Neuronal stem cell (in vitro differentiated cells): ENCODE data around the gene CHML.

Experiments
- DNase-seq: peaks from one replicate; pipeline ENCODE4 v3.0.0-alpha.2; 2013; ENCODE audit warnings: low spot score
- H2AFZ ChIP-seq: one replicate; pipeline ENCODE4 v1.6.1; 2013; ENCODE audit warnings: mild to moderate bottlenecking, low read length, inconsistent platforms
- H2AK5ac ChIP-seq: 2 replicates; pipeline ENCODE4 v1.6.1; 2013; ENCODE audit warnings: low read depth, mild to moderate bottlenecking, inconsistent platforms, low read length, moderate library complexity, mixed read lengths
- H2BK120ac ChIP-seq: 2 replicates; pipeline ENCODE4 v1.6.1; 2013; ENCODE audit warnings: low read depth, mild to moderate bottlenecking, inconsistent platforms, low read length, moderate library complexity, mixed read lengths
- H2BK12ac ChIP-seq: one replicate; pipeline ENCODE4 v1.6.1; 2013; ENCODE audit warnings: low read length, inconsistent platforms
- H2BK15ac ChIP-seq: 2 replicates; pipeline ENCODE4 v1.6.1; 2013; ENCODE audit warnings: mild to moderate bottlenecking, low read length, inconsistent platforms, mixed read lengths
- H2BK5ac ChIP-seq: one replicate; pipeline ENCODE4 v1.6.1; 2013; ENCODE audit warnings: inconsistent platforms, mild to moderate bottlenecking, low read length, moderate library complexity
- H3K14ac ChIP-seq: one replicate; pipeline ENCODE4 v1.6.1; 2013; ENCODE audit warnings: low read length, inconsistent platforms
- H3K18ac ChIP-seq: 2 replicates; pipeline ENCODE4 v1.6.1; 2013; ENCODE audit warnings: low read length, inconsistent platforms
- H3K23ac ChIP-seq: 2 replicates; pipeline ENCODE4 v1.6.1; 2013; ENCODE audit warnings: low read depth, mild to moderate bottlenecking, mixed read lengths, low read length, inconsistent platforms; ENCODE audit not compliant: poor library complexity
- H3K27ac ChIP-seq: replicated peaks from 3 replicates; pipeline ENCODE4 v1.5.1; 2013; ENCODE audit warnings: low read length, inconsistent platforms
- H3K27me3 ChIP-seq, 3 experiments: 2 replicates each; pipeline ENCODE4 v1.6.1; 2013; ENCODE audit warnings: low read length in 3 of 3, mild to moderate bottlenecking in 2 of 3, inconsistent platforms in 1 of 3, low read depth in 1 of 3, mixed read lengths in 1 of 3, moderate library complexity in 1 of 3; ENCODE audit not compliant: control insufficient read depth in 3 of 3, insufficient read depth in 3 of 3
- H3K36me3 ChIP-seq, 2 donors: replicated peaks in 1 of 2; 2 replicates each; pipeline ENCODE4 v1.6.1; 2013; ENCODE audit warnings: low read length in 2 of 2; ENCODE audit not compliant: control insufficient read depth in 2 of 2, insufficient read depth in 2 of 2
- H3K4ac ChIP-seq: 2 replicates; pipeline ENCODE4 v1.6.1; 2013; ENCODE audit warnings: inconsistent platforms, mild to moderate bottlenecking, low read length, moderate library complexity
- H3K4me1 ChIP-seq, 2 donors: 1 replicate in 1 of 2; 2 replicates in 1 of 2; pipeline ENCODE4 v1.6.1; 2013; ENCODE audit warnings: low read length in 2 of 2, low read depth in 1 of 2; ENCODE audit not compliant: control insufficient read depth in 2 of 2, insufficient read depth in 1 of 2
- H3K4me2 ChIP-seq: one replicate; pipeline ENCODE4 v1.6.1; 2013; ENCODE audit warnings: mild to moderate bottlenecking, low read length, inconsistent platforms; ENCODE audit not compliant: insufficient read depth, poor library complexity, severe bottlenecking
- H3K4me3 ChIP-seq, 2 donors: 2 replicates each; pipeline ENCODE4 v1.5.1; 2013; ENCODE audit warnings: low read length in 2 of 2, mild to moderate bottlenecking in 2 of 2, inconsistent platforms in 1 of 2, moderate library complexity in 1 of 2
- H3K79me1 ChIP-seq: one replicate; pipeline ENCODE4 v1.6.1; 2013; ENCODE audit warnings: low read depth, mild to moderate bottlenecking, inconsistent platforms, low read length, moderate library complexity
- H3K9ac ChIP-seq: one replicate; pipeline ENCODE4 v1.6.1; 2013; ENCODE audit warnings: mild to moderate bottlenecking, low read depth, low read length, inconsistent platforms; ENCODE audit not compliant: poor library complexity
- H3K9me3 ChIP-seq, 2 donors: replicated peaks in 1 of 2; 2 replicates each; pipeline versions ENCODE3 to v1.6.1; 2013; ENCODE audit warnings: low read length in 2 of 2, mild to moderate bottlenecking in 2 of 2, inconsistent platforms in 1 of 2, low read depth in 1 of 2, mixed read lengths in 1 of 2, moderate library complexity in 1 of 2; ENCODE audit not compliant: control insufficient read depth in 2 of 2, insufficient read depth in 1 of 2
- H4K8ac ChIP-seq: one replicate; pipeline ENCODE4 v1.6.1; 2013; ENCODE audit warnings: low read depth, mild to moderate bottlenecking, inconsistent platforms, low read length, moderate library complexity
- H4K91ac ChIP-seq: one replicate; pipeline ENCODE4 v1.6.1; 2013; ENCODE audit warnings: low read length, low read depth, mild to moderate bottlenecking, inconsistent platforms; ENCODE audit not compliant: poor library complexity
- WGBS, 2 donors: extraction: QIAGEN DNeasy Blood & Tissue Kit; methylation state at CpG; one replicate each; pipeline ENCODE4 v1.1.7; 2013; ENCODE audit warnings: missing lambda C conversion rate in 2 of 2, mixed read lengths in 1 of 2; ENCODE audit not compliant: insufficient read length in 2 of 2, insufficient replicate concordance in 1 of 2; ENCODE audit errors: extremely low coverage in 2 of 2; 5-methylcytosine and 5-hydroxymethylcytosine counted together

Gene CHML

DNA sequence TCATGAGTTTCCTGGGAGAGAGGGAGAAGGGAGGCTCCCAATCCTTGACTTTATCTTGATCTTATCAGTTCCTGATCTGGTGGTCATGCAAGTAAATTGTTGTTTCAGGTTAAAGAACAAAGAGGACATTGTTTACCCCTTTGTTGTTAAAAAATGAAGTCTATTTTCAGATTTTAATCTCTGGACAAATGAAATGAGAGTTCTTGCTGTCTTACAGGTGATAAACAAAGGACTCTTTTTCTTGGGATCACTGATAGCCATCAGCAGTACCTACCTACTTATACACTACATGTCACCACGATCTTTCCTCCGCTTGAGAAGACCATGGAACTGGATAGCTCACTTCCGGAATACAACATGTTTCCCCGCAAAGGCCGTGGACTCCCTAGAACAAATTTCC, 48.4 kb downstream of the CHML start:
- Histone ChIP-seq H3K14ac (no peak overlapping the region), H3K18ac (no peak overlapping the region), H3K4ac (no peak overlapping the region), H4K8ac (no peak overlapping the region), H3K79me1 (no peaks in the 10 kb centered on the region), H3K9me3 (no peaks in the 10 kb centered on the region), H3K9ac (no peak overlapping the region), H4K91ac (no peak overlapping the region), H2BK5ac (no peak overlapping the region), H2BK15ac (no peak overlapping the region), H2BK120ac (no peak overlapping the region), H3K27ac (no peak overlapping the region), H3K4me3 (no peak overlapping the region), H3K4me2 (no peak overlapping the region), H2AK5ac (no peak overlapping the region), H2BK12ac (no peak overlapping the region), H3K4me1 (no peaks in the 10 kb centered on the region), H3K27me3 (no peaks in the 10 kb centered on the region), H2AFZ (no peak overlapping the region), H3K23ac (no peak overlapping the region), H3K36me3 (peaks cover 3 to 19% of the 10 kb centered on the region in 2 donors)
- no peak for DNase-seq
- WGBS, 2 donors = no CpG with 5 or more reads among the region's 5 CpGs

DNA sequence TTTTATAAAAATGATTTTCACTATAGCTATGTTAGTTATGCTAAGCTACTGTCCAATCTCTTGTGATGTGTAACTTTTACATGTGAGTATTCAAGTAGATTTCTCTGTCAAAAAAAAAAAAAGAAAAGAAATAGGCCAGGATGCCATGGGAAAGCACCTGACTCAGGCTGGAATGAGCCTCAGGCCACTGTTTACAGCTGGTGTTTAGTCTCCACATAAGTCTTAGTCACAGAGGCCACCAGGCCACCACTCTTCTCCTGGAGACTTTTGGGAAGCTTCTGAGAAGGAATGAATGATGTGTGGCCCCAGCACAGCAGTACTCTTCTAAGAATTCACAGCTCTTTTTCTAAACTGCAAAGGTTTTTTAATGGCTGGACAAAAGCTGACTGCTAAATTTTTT, 48.9 kb downstream of the CHML start:
- Histone ChIP-seq H2BK5ac (no peak overlapping the region), H3K36me3 (peaks cover 3 to 18% of the 10 kb centered on the region in 2 donors), H3K4me1 (no peaks in the 10 kb centered on the region), H3K4me2 (no peak overlapping the region), H3K23ac (no peak overlapping the region), H3K27ac (no peak overlapping the region), H3K27me3 (no peaks in the 10 kb centered on the region), H2BK120ac (no peak overlapping the region), H3K4ac (no peak overlapping the region), H3K9ac (no peak overlapping the region), H2BK12ac (no peak overlapping the region), H3K4me3 (no peak overlapping the region), H3K9me3 (no peaks in the 10 kb centered on the region), H3K79me1 (no peaks in the 10 kb centered on the region), H2BK15ac (no peak overlapping the region), H2AK5ac (no peak overlapping the region), H2AFZ (no peak overlapping the region), H4K8ac (no peak overlapping the region), H3K14ac (no peak overlapping the region), H3K18ac (no peak overlapping the region), H4K91ac (no peak overlapping the region)
- no peak for DNase-seq

DNA sequence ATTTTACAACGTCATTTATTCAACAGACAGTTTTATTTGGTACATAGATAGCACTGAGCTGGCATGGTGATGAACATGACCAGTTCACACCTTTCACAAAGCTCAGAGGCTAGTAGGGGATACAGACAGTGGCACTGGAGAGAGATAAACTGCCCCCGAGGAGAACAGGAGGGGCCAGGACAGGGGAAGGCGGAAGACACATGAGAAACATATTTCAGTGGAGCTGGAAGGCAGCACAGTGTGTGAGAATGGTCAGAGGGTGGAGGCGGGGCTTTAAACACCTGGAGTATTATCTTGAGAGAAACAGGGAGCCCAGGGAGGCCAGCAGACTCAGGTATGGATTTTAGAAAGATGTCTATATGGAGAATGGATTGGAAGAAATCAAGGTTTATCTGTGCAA, 49.5 kb downstream of the CHML start:
- WGBS, 2 donors = no CpG with 5 or more reads among the region's 4 CpGs

More for the DNA sequence above, 49.5 kb downstream of the CHML start:
- H3K79me1 ChIP-seq = no peaks in the 10 kb centered on the region
- no peak overlapping the region for H4K8ac ChIP-seq
- no peak overlapping the region for H3K27ac ChIP-seq
- no peak for DNase-seq
- H3K9ac ChIP-seq = no peak overlapping the region
- no peak overlapping the region for H2BK5ac ChIP-seq
- no peak overlapping the region for H3K4ac ChIP-seq
- H3K4me2 ChIP-seq = no peak overlapping the region
- H2AFZ ChIP-seq = no peak overlapping the region
- H2BK12ac ChIP-seq = no peak overlapping the region
- H3K23ac ChIP-seq = no peak overlapping the region
- H3K27me3 ChIP-seq = no peaks in the 10 kb centered on the region
- H2BK15ac ChIP-seq = no peak overlapping the region
- H4K91ac ChIP-seq = no peak overlapping the region
- no peaks in the 10 kb centered on the region for H3K4me1 ChIP-seq
- no peak overlapping the region for H3K18ac ChIP-seq
- no peak overlapping the region for H3K14ac ChIP-seq
- H2AK5ac ChIP-seq = no peak overlapping the region
- H3K4me3 ChIP-seq = no peak overlapping the region
- no peaks in the 10 kb centered on the region for H3K9me3 ChIP-seq
- H3K36me3 ChIP-seq = peaks cover 3 to 16% of the 10 kb centered on the region in 2 donors
- no peak overlapping the region for H2BK120ac ChIP-seq
